Measurements from ENCODE around the gene PEX16.

The PEX16 gene

GRCh38 chr11:45918962-45919675, 1.4 kb upstream of the PEX16 start:
- DNase-seq: no peak
- Histone ChIP-seq H3K27ac (peak overlapping the region; percentile 88), H3K36me3 (peaks cover 15% of the 10 kb centered on the region), H3K27me3 (ENCODE audit: insufficient read depth, low read depth, severe bottlenecking) (no peaks in the 10 kb centered on the region), H3K9me3 (ENCODE audit: severe bottlenecking) (no peaks in the 10 kb centered on the region), H3K4me3 (ENCODE audit: low read depth, low read length) (peak overlapping the region; percentile 96)
- no peak for TF ChIP-seq CTCF (IDR thresholded peaks at IDR 0.05; ENCODE audit: low read depth, low read length)

- H3K9me3 ChIP-seq (ENCODE audit: severe bottlenecking): no peaks in the 10 kb centered on the region
- TF ChIP-seq CTCF (IDR thresholded peaks at IDR 0.05; ENCODE audit: low read depth, low read length): no peak
- H3K36me3 ChIP-seq: peaks cover 18% of the 10 kb centered on the region
- no peaks in the 10 kb centered on the region for H3K27me3 ChIP-seq (ENCODE audit: insufficient read depth, low read depth, severe bottlenecking)
- peak overlapping the region; percentile 88 for H3K27ac ChIP-seq
- peak; percentile 89 for DNase-seq
- H3K4me3 ChIP-seq (ENCODE audit: low read depth, low read length): peak overlapping the region; percentile 96
Measured at GRCh38 chr11:45918331-45918941, 759 bp upstream of the PEX16 start.

GRCh38 chr11:45917286-45917622, 423 bp downstream of the PEX16 start:
- peak overlapping the region; percentile 88 for H3K27ac ChIP-seq
- H3K4me3 ChIP-seq (ENCODE audit: low read depth, low read length): peak overlapping the region; percentile 96
- peaks cover 18% of the 10 kb centered on the region for H3K36me3 ChIP-seq
- no peaks in the 10 kb centered on the region for H3K27me3 ChIP-seq (ENCODE audit: insufficient read depth, low read depth, severe bottlenecking)
- TF ChIP-seq CTCF (IDR thresholded peaks at IDR 0.05; ENCODE audit: low read depth, low read length): no peak
- no peaks in the 10 kb centered on the region for H3K9me3 ChIP-seq (ENCODE audit: severe bottlenecking)
- DNase-seq: no peak

- peaks cover 26% of the 10 kb centered on the region for H3K36me3 ChIP-seq
- no peak overlapping the region for H3K27ac ChIP-seq
- H3K4me3 ChIP-seq (ENCODE audit: low read depth, low read length): no peak overlapping the region
- no peaks in the 10 kb centered on the region for H3K9me3 ChIP-seq (ENCODE audit: severe bottlenecking)
- DNase-seq: no peak
- H3K27me3 ChIP-seq (ENCODE audit: insufficient read depth, low read depth, severe bottlenecking): no peaks in the 10 kb centered on the region
- no peak for TF ChIP-seq CTCF (IDR thresholded peaks at IDR 0.05; ENCODE audit: low read depth, low read length)
Measured at GRCh38 chr11:45915446-45915845, 2.2 kb downstream of the PEX16 start.

- TF ChIP-seq CTCF (IDR thresholded peaks at IDR 0.05; ENCODE audit: low read depth, low read length): no peak
Measured at GRCh38 chr11:45913942-45914635, 3.6 kb downstream of the PEX16 start.

More at GRCh38 chr11:45913942-45914635, 3.6 kb downstream of the PEX16 start:
- no peak overlapping the region for H3K4me3 ChIP-seq (ENCODE audit: low read depth, low read length)
- peaks cover 29% of the 10 kb centered on the region for H3K36me3 ChIP-seq
- DNase-seq: no peak
- H3K9me3 ChIP-seq (ENCODE audit: severe bottlenecking): no peaks in the 10 kb centered on the region
- no peak overlapping the region for H3K27ac ChIP-seq
- no peaks in the 10 kb centered on the region for H3K27me3 ChIP-seq (ENCODE audit: insufficient read depth, low read depth, severe bottlenecking)

All from WERI-Rb-1 (cell line).